RWPE1 (cell line): ENCODE results near the gene KIN.
"Not testable (repeated sequence)": the region's sequence is repeated elsewhere in the genome, so short reads cannot be mapped to it uniquely, and the experiment has no call there.

Source experiments
- CTCF ChIA-PET: fragments of 350-600 bp; sonication (Branson Sonifier 250); formaldehyde crosslinking; extraction: SDS; loops from one replicate; lab custom pipeline; 2021; lab: Yijun Ruan, JAX
- POLR2A ChIA-PET: fragments of 400-600 bp; formaldehyde crosslinking; extraction: SDS; loops from one replicate; lab custom pipeline; 2020; ENCODE audit warnings: antibody characterized with exemption; ENCODE audit not compliant: low non-redundant PET; lab: Yijun Ruan, JAX
- DNase-seq: peaks from one replicate; pipeline ENCODE4 v3.0.0; 2012; ENCODE audit warnings: low spot score
- H3K27ac ChIP-seq: fragments of 450-650 bp; 2 replicates; pipeline ENCODE4 v1.5.1; 2017
- TF ChIP-seq, protein P1 (sequence below): fragments of 450-650 bp; conservative IDR thresholded peaks from 2 replicates; pipeline ENCODE4 v1.5.1; 2017; ENCODE audit warnings: low read depth, mild to moderate bottlenecking

Gene KIN

DNA sequence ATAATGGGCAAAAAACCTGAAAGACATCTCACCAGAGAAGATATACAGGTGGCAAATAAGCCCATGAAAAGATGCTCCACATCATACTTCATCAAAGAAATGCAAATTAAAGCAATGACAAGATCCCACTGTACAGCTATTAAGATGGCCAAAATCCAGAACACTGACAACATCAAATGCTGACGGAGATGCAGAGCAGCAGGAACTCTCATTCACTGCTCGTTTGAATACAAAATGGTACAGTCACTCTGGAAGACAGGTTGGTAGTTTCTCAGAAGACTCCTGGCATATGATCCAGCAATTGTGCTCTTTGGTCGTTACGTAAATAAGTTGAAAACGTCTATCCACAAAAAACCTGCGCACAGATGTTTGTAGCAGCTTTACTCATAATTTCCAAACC is 35.5 kb downstream of the KIN start:
- ChIA-PET CTCF (no interaction called here), POLR2A (no interaction called here)
- no peak overlapping the region for H3K27ac ChIP-seq
- TF ChIP-seq, protein P1, sequence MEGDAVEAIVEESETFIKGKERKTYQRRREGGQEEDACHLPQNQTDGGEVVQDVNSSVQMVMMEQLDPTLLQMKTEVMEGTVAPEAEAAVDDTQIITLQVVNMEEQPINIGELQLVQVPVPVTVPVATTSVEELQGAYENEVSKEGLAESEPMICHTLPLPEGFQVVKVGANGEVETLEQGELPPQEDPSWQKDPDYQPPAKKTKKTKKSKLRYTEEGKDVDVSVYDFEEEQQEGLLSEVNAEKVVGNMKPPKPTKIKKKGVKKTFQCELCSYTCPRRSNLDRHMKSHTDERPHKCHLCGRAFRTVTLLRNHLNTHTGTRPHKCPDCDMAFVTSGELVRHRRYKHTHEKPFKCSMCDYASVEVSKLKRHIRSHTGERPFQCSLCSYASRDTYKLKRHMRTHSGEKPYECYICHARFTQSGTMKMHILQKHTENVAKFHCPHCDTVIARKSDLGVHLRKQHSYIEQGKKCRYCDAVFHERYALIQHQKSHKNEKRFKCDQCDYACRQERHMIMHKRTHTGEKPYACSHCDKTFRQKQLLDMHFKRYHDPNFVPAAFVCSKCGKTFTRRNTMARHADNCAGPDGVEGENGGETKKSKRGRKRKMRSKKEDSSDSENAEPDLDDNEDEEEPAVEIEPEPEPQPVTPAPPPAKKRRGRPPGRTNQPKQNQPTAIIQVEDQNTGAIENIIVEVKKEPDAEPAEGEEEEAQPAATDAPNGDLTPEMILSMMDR: no peak
- DNase-seq: no peak

DNA sequence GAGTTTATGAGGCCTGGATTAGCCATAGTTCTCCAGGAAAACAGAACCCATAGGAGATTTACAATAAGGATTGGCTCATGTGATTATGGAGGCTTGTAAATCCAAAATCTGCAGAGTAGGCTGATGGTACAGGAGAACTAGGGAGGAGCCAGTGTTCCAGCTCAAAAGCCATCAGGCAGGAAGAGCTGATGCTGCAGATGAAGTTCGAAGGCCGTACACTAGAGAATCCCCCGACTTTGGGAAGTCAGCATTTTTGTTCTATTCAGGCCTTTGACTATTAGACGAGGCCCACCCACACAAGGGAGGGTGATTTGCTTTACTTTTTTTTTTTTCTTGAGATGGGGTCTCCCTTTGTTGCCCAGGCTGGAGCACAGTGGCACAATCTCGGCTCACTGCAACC is 37.6 kb downstream of the KIN start:
- CTCF ChIA-PET: no interaction called here

DNA sequence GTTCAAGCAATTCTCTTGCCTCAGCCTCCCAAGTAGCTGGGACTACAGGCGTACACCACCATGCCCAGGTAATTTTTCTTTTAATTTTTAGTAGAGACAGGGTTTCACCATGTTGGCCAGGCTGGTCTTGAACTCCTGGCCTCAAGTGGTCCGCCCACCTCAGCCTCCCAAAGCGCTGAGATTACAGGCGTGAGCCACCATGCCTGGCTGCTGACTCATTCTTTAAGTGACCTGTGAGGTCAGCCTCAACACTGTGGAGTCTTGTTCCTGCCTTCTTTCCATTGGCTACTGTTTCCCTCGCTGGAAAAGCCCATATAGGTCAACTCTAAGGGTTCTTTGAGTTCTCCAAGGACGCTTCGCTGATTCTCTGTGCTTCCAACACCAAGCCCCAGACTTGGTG is 39.2 kb downstream of the KIN start:
- DNase-seq, CTCF ChIA-PET, H3K27ac ChIP-seq, POLR2A ChIA-PET: not testable (repeated sequence)

More for the DNA sequence above, 37.6 kb downstream of the KIN start:
- TF ChIP-seq, protein P1: no peak
- POLR2A ChIA-PET: no interaction called here
- no peak overlapping the region for H3K27ac ChIP-seq
- DNase-seq: no peak

DNA sequence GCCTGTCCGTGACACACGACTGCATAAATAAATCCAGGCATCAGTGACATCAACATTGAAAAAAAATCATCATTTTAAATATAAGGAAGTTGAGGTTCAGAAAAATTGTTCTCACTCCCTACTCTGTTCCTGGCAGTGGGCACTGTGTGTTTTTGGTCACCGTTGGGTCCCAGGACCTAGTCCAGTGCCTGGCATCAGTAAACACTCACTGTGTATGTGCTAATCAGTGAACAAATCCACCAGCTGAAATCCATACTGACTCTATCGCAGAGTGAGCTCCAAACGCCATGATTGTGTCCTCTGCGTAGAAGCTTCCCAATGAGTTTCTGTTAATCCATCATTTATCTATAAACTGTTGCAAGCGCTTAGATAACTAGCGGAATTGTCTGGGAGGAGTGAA is 43.5 kb downstream of the KIN start:
- TF ChIP-seq, protein P1: no peak
- DNase-seq: no peak
- POLR2A ChIA-PET: no interaction called here
- CTCF ChIA-PET: no interaction called here
- no peak overlapping the region for H3K27ac ChIP-seq

DNA sequence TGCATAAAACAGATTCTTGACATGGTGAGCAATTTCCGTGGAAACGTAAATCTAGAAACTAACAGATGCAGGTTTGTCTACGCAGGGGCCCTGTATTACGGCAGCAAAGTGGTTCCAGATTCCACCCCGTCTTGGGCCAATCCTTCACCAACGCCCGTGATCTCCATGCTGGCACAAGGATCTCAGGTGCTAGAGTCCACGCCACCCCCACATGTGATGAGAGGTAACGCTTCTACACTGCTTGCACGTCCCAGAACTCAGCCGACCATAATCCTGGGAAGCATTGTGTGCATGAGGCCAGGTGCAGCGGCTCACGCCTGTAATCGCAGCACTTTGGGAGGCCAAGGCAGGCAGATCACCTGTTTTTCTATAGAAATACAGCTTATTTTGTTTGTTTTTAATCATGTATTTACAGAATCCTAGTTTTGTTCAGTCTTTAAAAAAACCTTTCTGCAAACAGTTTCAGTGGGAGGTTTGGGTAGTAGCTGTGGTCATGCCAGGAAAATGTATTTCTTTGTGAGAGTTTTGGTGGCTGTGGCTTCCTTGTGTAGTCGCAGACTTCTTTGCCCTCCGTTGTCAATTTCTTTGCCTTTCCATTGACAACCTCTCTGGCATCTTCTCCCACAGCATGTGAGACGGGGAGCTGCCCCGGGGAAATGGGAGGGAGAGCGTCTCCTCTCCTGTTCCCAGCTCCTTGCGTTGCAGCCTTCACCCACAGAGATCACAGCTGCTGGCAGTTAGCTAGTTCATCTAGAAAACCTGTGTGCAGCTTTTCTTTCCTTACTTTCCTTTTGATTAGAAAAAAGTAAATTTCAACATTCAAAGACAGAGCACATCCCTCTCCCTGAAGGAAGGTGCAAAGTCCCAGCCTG is 49.0 kb downstream of the KIN start:
- no peak overlapping the region for H3K27ac ChIP-seq
- POLR2A ChIA-PET: no interaction called here
- DNase-seq: no peak
- TF ChIP-seq, protein P1: no peak
- CTCF ChIA-PET: interaction anchor here (0.5 kb wide), 1 partner anchor 20 kb away, joined by 4 read pairs; no protein-coding TSS in a partner anchor

DNA sequence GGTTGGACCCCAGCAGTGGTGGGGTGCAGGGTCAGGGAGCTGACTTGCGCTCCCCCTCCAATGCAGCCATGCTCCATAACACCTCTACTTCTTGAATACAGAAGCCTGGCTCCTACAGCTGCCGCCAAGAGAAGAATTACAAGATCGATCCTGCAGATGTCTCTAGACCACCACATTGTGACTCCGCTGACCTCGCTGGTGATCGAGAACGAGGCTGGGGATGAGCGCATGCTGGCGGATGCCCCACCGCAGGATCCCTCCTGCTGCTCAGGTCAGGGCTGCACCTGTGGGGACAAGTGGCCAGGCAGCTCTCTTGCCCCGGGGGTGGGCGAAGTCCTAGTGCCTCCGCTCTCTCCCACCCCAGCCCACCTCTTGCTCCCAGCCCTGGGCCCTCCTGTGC is 53.0 kb downstream of the KIN start:
- ChIA-PET CTCF (interaction anchor here (0.6 kb wide), 1 partner anchor 1098 kb away, joined by 3 read pairs; no protein-coding TSS in a partner anchor), POLR2A (no interaction called here)
- TF ChIP-seq, protein P1: no peak
- H3K27ac ChIP-seq: no peak overlapping the region
- no peak for DNase-seq

DNA sequence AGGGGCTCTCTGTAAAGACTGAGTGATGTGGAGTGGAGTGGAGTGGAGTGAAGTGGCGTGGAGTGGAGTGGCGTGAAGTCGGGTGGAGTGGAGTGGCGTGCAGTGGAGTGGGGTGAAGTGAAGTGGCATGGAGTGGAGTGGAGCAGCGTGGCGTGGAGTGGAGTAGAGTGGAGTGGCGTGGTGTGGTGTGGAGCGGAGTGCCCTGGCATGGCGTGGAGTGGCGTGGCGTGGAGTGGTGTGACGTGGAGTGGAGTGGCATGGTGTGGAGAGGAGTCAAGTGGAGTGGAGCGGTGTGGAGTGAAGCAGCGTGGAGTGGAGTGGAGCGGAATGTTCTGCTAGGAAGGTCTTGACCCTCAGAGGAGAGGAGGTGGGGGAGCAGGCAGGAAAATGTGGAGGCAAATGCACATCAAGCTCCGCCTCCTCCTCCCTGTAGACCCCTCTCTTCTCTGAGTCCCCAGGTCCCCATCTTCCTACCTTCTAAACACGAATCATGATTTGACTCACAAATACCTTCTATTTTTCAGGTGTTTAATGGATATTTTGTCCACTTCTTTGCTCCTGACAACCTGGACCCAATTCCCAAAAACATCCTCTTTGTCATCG is 64.8 kb downstream of the KIN start:
- TF ChIP-seq, protein P1: no peak
- H3K27ac ChIP-seq: no peak overlapping the region
- ChIA-PET CTCF (interaction anchor here (0.7 kb wide), 1 partner anchor 451 kb away, joined by 4 read pairs; no protein-coding TSS in a partner anchor), POLR2A (no interaction called here)
- no peak for DNase-seq
